HG02973 (cell line): ENCODE results near the gene EID1.

Experiments used
- ATAC-seq: cut with Tn5 transposase; IDR thresholded peaks from one replicate; pipeline ENCODE4 v1.9.1; 2021; ENCODE audit warnings: moderate library complexity; ENCODE audit not compliant: unreplicated experiment

Gene EID1

DNA sequence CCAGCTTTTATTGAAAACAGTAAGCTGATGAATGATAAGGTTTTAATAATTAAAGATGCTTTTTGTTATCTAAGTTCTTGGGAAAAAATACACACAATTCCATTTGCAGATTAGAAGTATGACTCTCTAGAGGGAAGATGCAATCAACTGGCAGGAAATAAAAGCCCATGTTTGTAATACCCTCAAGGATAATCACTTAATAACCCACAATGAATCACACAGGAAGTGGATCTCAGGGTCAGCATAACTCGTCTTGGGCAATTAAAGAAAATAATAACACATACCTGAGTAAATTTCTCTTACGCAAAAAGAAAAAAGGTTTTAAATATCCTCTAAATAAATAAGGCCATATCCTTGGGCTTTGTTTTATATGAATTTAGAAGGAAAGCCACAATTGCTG, 9.4 kb upstream of the EID1 start:
- ATAC-seq = no peak

DNA sequence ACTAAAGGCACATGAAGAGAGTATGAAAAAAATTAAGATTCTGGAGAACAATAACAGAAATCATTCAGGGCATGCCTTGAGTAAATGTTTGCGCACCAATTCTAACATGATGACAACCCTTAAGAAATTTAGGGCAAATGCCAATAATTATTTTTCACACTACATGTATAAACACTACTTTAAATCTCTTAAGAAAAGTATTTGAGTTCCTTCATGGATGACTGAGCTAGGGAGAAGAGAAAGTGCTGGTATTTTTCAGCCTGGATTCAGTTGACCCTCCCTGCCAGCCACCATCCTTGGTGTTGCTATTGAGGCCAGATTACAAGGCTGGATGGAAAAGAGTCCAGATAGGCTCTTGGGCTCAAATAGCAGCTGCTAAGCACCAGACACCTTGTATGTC, 8.0 kb upstream of the EID1 start:
- ATAC-seq = no peak

DNA sequence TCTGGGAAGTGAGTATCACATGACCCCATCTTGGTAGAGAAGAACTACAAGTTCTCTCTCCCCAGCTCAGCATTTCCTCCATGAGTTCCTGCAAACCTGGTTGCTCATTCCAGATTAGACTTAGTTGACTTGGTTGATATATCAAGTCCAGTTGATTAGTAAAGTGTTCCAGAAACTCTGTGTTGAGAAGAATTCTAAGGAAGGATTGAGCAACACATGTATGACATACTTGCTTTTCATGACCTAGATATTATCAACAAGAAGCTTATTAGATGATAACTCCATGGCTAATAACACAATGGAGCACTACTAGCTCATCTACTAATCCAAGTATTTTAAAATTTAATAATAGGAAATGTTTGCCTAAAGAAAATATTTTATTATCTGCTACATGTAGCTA, 6.4 kb upstream of the EID1 start:
- no peak for ATAC-seq

DNA sequence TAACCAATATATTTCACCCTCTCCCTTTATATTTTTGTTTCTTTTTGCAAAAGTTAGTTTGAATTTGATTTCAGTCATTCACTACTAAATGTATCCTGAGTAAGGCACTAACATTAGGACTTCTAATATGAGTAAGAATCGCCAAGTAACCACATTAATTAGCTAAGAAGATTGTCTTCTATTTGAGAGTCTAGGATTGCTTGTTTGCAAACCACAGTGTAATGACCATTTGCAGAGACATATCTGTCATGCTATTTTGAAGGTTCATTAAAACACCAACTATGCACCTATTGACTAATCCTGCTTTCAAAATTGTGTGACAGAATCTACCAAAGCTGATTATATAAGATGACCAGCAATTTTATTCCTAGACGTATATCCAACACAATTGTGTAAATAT, 5.3 kb upstream of the EID1 start:
- ATAC-seq = no peak

DNA sequence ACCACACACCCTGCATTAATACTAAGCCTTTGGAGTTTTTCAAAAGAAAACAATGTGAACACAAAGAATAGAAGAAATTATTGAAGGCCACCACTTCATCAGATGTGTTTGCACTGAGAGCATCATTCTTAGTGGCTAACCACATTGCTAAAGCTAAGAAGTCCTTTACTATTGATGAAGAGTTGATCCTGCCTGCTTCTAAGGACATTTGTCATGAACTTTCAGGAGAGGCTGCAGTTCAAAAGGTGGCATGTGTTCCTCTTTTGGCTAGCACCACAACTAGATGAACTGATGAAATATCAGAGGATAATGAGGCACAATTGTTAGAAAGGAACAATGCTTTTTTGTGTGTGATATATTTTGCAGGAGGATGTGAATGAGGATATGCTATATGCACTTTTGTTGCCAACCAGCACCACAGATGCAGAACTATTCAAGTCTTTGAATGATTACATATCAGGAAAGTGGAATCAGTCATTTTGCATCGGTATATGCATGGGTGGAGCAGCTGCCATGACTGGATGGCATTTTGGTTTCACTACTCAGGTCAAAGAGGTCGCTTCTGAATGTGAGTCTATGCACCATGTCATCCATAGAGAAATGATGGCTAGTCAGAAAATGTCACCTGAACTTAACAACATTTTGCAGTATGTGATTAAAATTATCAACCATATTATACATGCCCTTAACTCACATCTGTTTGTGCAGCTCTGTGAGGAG, 2.5 kb upstream of the EID1 start:
- no peak for ATAC-seq

DNA sequence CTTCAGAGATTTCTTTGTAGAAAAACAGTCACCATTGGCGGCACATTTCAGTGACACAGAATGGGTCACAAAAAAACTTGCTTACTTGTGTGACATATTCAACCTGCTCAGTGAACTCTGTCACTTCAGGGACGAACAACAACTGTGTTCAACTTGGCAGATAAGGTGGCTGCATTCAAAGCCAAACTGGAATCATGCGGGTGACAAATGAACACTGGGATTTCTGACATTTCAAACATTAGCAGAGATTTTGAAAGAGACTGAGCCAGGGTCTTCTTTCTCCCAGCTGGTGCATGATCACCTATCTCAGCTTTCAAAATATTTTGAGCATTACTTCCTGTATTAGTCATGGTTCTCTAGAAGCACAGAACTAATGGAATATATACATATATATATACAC, 1.9 kb upstream of the EID1 start:
- ATAC-seq = no peak

DNA sequence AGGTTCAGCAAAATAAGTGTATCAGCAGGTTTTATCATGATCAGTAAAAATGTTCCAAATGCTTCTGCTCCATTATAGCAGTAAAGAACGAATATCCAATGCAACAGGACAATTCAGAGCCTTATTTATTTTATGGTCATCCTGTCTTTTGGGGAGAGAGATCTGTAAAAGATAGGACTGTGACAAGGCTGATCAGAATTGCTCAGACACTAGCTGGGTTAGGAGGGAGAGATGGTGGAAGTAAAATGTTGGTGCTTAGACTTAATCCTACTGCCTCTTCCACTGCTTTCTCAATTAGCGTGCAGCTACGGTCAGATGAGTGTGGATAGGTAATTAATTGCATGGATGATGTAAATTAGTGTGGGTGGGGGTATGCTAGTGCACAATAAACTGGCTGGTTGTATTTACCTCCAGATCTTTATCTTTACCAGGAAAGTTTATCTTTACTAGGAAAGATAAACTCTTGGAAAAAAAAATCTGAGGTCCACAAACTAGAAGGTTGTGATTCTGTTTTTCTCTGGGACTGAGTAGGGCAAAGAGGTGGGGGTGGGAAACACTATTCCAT, 2.2 kb downstream of the EID1 start:
- ATAC-seq = no peak

DNA sequence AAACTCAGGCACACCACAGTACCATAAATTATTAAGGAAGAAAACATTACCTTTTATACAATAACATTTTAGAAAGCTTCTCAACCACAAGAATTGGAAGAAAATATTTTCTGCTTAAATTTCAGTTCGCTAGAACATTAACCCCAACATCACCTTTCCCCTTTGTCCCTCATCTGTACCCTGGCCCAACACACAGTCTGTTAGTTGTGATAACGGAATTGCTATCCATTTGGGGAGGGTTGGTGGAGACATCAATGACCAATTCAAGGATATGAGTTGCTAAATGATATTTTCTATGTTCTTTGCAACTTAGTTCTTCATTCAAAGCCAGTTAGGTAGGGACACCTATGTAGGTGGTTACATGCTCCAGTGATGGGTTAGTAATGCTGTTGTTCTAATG, 5.8 kb downstream of the EID1 start:
- no peak for ATAC-seq

DNA sequence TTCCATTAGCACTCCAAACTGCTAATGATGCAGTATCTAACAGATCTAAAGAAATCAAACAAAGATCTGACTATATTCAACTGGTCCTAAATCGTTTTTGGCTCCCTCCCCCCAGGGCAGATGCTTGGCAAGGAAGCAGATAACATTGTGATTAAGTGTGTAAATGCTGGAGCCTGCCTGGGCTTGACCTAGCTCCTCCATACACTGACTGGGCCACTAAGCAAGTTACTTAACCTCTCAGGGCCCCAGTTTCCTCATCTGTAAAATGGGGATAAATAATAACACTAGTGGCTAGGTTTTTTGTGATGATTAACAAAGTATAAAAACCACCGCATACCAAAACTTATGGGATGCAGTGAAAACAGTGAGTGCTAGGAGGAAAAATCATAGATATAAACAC, 9.2 kb downstream of the EID1 start:
- no peak for ATAC-seq

DNA sequence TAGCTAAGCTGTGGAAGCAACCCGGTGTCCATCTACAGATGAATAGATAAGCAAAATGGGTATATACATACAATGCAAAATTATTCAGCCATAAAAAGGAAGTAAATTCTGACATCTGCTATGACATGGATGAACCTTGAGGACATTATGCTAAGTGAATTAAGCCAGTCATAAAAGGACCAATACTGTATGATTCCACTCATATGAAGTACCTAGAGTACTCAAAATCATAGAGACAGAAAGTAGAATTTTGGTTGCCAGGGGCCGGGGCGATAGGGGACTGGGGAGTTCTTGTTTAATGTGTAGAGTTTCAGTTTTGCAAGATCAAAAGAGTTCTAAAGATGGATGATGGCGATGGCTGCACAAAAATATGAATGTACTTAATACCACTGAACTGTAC, 10.3 kb downstream of the EID1 start:
- ATAC-seq = no peak

DNA sequence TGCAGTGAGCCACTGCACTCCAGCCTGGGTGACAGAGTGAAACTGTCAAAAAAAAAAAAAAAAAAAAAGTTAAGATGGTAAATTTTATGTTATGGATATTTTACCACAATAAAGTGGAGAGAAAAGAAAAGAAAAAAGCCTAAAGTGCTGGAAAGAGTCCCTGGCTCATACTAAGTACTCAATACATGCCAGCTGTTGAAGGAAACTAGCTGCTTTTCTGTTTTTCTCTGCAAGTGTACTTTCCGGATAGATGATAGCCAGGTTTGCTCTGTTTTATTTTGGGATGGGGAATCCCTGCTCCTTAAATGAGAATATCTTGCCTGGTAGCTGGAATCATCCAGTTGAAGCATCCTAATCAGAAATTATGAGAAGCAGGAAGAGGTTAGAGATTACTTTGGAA, 10.9 kb downstream of the EID1 start:
- ATAC-seq = no peak

DNA sequence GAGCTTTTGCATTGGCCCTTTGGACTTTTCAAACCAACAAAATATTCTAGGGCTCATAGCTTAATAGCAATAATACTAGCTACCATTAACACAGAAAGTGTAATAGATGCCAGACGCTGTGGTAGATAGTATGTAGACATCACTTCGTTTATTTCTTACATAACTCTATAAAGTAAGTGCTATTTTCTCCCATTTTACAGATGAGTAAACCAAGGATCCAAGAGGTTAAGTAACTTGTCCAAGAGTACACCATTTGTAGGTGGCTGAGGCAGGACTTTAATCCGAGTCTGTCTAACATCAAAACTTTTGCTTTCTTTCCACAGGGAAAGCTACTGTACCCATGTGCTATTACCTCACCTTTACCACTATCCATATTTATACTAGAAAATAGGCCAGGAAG, 12.0 kb downstream of the EID1 start:
- ATAC-seq = no peak

DNA sequence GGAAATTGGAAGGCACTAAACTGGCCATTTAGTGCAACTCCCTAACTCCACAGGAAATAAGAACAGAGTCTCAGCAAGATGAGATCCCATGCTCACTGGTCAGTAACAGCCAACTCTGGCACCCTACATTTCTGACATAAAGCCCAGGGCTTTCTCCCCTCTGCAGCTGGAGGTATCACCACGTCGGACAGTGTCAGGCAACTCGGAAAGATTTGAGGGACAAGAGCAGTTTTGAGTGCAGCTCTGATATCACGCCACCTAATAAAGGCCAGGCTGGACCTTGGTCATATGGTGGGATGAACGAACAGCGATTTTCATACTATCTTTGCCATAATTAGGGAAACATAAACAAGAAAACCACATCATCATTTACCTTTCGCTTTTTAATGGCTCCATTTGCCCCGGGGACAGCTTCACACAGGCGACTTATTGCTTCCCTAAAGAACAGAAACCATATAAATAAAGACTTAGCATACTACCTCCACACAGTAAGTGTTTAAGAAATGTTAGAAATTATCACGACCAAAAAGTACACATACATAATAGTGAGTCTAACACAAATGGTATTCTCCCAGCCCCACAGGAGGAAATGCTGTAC, 12.5 kb downstream of the EID1 start:
- no peak for ATAC-seq

DNA sequence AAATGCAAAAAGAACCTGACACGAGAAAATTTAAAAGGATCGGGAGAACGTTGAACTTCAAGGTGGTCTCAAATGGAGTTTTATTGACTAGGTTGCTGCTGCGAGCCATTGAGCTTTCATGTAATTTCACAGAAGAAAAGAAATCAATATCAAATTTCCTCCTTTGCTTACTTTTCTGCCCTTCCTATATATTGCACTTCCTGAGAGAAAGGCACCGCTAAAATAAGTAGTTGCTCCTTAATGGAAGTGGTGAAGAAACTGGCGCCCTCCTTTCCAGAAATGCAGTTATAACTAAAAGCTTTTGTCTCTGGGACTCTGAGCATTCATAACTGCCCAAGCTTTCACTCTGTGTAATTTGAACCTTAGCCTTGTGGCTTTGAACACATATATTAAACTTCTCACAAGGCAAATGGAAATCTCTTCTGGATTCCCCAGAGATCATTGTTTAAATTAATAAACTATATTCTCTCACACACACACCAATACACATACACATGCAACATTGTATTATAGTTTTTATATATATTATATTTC, 13.4 kb downstream of the EID1 start:
- no peak for ATAC-seq

DNA sequence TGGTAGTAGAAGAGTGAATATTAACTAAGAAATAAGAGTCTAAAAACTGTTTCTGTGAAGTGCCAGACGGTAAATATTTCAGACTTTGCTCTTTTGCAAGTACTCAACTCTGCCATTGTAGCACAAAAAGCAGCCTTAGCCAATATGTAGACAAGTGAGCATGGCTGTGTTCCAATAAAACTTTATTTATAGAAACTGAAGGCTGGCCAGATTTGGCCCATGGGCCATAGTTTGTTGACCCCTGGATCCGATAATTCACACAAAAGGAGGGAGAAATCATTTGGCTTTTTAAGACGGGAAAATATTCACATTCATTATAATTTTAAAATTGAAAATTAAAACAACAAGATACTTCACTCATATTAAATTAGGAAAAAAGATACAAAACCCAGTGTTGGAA, 15.4 kb downstream of the EID1 start:
- ATAC-seq = no peak

DNA sequence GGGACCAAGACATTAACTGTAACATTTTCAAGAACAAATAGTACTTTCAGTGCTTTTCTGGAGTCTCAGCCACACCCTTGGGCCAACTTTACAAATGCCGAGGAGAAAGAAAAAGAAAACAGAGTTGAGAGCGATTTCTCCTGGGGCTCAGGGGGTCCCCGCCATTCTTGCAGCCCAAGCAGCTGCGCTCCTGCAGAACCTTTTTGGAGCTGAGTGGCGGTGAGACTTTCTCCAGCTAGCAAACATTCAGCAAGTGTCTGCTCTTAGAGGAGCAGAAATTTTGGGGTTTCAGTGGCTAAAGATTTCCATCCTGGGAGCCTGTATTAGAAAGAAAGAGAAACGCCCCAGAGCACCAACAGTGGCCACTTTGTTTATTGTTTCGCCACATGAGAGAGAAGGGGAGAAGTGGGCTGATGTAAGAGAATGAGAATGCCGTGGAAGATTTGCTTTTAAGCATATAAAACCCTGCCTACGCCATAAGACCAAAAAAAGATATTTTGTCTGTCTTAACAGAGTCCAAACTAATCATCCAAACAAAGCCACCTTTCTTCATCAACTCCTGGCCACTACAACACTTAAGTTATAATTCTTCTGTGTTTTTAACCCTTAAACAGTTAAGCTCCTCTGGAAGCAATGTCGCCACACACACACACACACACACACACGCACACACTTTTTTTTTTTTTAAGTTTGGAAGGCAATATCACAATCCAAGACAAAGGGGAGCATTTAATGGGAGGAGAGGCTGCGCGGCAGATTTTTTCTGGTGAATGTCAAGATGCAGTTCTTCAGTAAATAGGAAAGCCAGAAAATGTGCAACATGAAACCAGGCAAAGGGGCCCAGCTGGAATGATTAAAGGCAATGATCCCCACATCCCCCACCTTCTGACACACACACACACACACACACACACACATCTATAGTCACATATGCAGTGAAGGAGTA, 19.2 kb downstream of the EID1 start:
- no peak for ATAC-seq

DNA sequence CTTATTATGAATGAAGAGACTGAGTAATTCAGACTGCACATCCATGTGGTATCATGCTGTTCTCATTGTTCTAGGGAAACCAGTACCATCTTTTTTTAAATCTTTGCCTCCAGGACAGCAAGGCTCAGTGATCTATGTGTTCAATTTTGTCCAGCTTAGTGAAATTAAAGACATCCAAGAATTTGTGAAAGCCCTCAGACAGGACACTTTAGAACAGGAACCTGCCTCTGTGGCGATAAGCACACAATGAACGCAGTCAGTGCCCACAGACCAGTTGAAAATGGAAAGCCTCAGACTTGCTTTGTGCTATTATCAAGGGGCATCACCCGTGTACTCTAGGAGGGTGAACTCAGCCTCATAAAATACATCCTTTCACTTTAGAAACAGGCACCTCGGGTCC, 20.1 kb downstream of the EID1 start:
- no peak for ATAC-seq

DNA sequence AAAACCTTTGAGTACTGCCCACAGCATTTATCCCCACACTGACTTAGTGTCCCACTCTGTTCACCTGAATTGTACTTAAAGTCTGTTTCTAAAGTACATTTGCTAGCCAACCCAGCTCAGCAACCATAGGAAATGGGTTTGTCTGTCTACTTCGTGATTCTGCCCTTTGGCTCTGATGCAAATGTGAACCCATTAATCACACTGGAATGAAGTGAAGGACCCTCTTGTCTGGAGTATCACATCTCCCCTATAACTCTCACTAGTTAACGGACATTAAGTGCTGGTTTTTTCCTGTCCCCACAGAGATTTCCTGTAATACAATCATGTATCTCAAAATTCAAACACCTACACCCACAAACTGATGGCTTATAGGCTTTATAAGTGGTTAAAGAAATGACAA, 20.5 kb downstream of the EID1 start:
- no peak for ATAC-seq

DNA sequence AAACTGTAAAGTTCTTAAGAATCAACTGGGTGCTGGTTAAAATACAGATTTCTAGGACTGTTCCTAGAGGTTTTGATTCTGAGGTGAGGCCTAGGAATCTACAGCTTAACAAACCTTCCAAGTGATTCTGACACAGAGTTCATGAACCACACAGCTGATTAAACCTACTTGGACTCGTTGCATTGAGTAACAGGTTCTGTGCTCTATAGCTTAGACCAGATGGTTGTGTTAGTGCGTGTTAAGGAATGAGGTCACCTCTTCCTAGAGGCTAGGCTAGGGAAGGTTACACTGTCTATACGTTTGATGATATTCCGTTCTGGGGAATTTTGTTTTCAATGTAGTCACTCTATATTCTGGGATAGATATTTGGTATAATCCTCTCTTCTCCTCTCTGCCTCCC, 21.9 kb downstream of the EID1 start:
- no peak for ATAC-seq

DNA sequence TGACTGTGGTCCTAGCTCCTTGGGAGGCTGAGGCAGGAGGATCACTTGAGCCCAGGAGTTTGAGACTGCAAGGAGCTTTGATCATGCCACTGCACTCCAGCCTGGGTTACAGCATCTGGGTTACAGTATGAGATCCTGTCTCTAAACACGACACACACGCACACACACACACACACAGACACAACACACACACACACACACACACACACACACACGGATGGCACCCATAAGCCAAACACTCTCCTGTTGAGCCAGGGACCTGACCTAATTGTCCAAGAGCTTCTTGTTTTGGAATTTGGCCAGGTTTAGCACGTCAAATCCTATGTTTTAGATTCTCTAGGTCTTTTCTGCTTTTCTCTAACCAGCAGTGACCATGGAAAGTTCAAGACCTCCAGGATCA, 26.8 kb downstream of the EID1 start:
- no peak for ATAC-seq

DNA sequence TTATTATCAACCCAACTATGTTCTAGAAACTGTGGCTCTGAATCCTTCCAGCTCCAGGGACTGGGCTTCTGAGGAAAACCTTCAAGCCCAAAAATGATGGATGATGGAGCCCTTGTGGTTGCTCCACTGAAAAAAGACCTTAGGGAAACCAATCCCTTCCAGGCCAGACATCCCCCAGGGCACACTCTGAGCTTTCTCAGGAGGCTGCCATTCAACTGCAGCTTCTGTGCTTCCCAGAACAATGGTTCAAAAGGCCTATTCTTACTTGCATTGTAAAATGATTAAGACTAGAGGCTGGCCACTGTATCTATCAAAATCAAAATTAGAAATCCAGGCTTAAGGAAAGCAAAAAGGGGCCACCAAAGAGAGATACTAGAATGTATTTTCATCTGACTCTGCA, 27.3 kb downstream of the EID1 start:
- ATAC-seq = no peak
